HG02885 (cell line): ENCODE measurements around the gene SFMBT1.

Source experiments
- ATAC-seq: cut with Tn5 transposase; IDR thresholded peaks from one replicate; pipeline ENCODE4 v1.9.1; 2021; ENCODE audit warnings: mild to moderate bottlenecking; ENCODE audit not compliant: unreplicated experiment, poor library complexity

Gene SFMBT1

GRCh38 chr3:52860424-52860768 is 185.5 kb downstream of the SFMBT1 start:
- ATAC-seq, result no peak

GRCh38 chr3:52859686-52860423 is 186.0 kb downstream of the SFMBT1 start:
- ATAC-seq, result no peak

- ATAC-seq, result no peak
Measured at GRCh38 chr3:52857864-52858263, 188.0 kb downstream of the SFMBT1 start.

GRCh38 chr3:52857133-52857532 is 188.7 kb downstream of the SFMBT1 start:
- no peak for ATAC-seq

- no peak for ATAC-seq
Measured at GRCh38 chr3:52856666-52857065, 189.2 kb downstream of the SFMBT1 start.

GRCh38 chr3:52854013-52854412 is 191.9 kb downstream of the SFMBT1 start:
- no peak for ATAC-seq
